SK-N-SH (cell line): ENCODE results near the gene HSF5.

Experiments
- CHD2 ChIP-seq: fragments of 150-350 bp; IDR thresholded peaks from 2 replicates; pipeline ENCODE4 v1.6.1; 2018; ENCODE audit warnings: low read length; ENCODE audit not compliant: partially characterized antibody
- POLR2AphosphoS5 ChIP-seq: IDR thresholded peaks from 2 replicates; pipeline ENCODE4 v1.6.1; 2012; ENCODE audit warnings: low read depth, low read length
- TAF1 ChIP-seq: IDR thresholded peaks from 2 replicates; pipeline ENCODE4 v1.6.1; 2012; ENCODE audit warnings: low read depth, mild to moderate bottlenecking, low read length, moderate library complexity, borderline replicate concordance
- TF ChIP-seq, protein P1 (sequence below): IDR thresholded peaks from 2 replicates; pipeline ENCODE4; 2012
- TF ChIP-seq, protein P2 (sequence below): fragments of 200-600 bp; sonication (generic); IDR thresholded peaks from 2 replicates; pipeline ENCODE4 v1.6.1; 2017; ENCODE audit warnings: antibody characterized with exemption, mild to moderate bottlenecking, moderate library complexity

DNA sequence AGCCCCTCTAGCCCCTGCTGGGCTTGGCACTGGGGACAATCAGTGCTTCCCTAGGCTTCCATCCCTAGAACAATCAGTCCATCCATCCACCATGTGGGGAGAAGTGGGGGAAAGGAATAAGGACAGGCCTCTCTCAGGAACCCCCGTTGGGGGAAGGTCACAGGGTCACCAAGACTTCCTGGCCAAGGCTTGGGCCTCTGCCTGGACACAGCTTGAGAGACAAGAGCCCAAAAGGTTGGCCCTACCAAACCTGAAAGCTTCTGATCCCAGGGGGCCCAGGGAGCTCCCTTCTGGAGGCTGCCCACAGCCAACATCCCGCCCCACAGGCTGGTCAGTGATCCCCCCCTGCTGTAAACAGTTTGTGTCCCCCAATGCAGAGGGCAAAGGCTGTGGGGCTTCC lies 42.4 kb upstream of the HSF5 start:
- TF ChIP-seq CHD2 (no peak), POLR2AphosphoS5 (no peak), TAF1 (no peak)
- TF ChIP-seq, protein P1, sequence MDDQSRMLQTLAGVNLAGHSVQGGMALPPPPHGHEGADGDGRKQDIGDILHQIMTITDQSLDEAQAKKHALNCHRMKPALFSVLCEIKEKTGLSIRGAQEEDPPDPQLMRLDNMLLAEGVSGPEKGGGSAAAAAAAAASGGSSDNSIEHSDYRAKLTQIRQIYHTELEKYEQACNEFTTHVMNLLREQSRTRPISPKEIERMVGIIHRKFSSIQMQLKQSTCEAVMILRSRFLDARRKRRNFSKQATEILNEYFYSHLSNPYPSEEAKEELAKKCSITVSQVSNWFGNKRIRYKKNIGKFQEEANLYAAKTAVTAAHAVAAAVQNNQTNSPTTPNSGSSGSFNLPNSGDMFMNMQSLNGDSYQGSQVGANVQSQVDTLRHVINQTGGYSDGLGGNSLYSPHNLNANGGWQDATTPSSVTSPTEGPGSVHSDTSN = no peak
- TF ChIP-seq, protein P2, sequence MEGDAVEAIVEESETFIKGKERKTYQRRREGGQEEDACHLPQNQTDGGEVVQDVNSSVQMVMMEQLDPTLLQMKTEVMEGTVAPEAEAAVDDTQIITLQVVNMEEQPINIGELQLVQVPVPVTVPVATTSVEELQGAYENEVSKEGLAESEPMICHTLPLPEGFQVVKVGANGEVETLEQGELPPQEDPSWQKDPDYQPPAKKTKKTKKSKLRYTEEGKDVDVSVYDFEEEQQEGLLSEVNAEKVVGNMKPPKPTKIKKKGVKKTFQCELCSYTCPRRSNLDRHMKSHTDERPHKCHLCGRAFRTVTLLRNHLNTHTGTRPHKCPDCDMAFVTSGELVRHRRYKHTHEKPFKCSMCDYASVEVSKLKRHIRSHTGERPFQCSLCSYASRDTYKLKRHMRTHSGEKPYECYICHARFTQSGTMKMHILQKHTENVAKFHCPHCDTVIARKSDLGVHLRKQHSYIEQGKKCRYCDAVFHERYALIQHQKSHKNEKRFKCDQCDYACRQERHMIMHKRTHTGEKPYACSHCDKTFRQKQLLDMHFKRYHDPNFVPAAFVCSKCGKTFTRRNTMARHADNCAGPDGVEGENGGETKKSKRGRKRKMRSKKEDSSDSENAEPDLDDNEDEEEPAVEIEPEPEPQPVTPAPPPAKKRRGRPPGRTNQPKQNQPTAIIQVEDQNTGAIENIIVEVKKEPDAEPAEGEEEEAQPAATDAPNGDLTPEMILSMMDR = no peak
